Renal cortical epithelial cell (primary cell): ENCODE data around the gene PERM1. TPM values are rescaled to one million over a fixed set of nuclear protein-coding genes. Genes with fewer than 3 reads are reported as not detected.
A peak's percentile ranks its signal among the peaks of the same experiment; 100 is the strongest.
"Not testable (repeated sequence)": the region's sequence is repeated elsewhere in the genome, so short reads cannot be mapped to it uniquely, and the experiment has no call there.

Experiments
- DNase-seq: peaks from one replicate; pipeline ENCODE4 v3.0.0-alpha.2; 2011; ENCODE audit warnings: low read depth
- total RNA-seq: library from RNA; depleted of rRNA; stranded (reverse); fragments of >200 nt; gene quantifications from 2 replicates; pipeline ENCODE4 v1.2.3, GENCODE V29; 2014

PERM1 gene, protein sequence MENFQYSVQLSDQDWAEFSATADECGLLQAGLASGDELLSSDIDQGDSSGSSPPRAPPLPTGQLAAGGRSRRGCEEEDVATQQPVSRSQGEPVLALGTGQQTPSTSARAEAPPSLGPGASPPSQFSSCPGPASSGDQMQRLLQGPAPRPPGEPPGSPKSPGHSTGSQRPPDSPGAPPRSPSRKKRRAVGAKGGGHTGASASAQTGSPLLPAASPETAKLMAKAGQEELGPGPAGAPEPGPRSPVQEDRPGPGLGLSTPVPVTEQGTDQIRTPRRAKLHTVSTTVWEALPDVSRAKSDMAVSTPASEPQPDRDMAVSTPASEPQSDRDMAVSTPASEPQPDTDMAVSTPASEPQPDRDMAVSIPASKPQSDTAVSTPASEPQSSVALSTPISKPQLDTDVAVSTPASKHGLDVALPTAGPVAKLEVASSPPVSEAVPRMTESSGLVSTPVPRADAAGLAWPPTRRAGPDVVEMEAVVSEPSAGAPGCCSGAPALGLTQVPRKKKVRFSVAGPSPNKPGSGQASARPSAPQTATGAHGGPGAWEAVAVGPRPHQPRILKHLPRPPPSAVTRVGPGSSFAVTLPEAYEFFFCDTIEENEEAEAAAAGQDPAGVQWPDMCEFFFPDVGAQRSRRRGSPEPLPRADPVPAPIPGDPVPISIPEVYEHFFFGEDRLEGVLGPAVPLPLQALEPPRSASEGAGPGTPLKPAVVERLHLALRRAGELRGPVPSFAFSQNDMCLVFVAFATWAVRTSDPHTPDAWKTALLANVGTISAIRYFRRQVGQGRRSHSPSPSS
- total RNA-seq: 0.10 TPM in 1 of 2 replicates, not detected in the other

DNA sequence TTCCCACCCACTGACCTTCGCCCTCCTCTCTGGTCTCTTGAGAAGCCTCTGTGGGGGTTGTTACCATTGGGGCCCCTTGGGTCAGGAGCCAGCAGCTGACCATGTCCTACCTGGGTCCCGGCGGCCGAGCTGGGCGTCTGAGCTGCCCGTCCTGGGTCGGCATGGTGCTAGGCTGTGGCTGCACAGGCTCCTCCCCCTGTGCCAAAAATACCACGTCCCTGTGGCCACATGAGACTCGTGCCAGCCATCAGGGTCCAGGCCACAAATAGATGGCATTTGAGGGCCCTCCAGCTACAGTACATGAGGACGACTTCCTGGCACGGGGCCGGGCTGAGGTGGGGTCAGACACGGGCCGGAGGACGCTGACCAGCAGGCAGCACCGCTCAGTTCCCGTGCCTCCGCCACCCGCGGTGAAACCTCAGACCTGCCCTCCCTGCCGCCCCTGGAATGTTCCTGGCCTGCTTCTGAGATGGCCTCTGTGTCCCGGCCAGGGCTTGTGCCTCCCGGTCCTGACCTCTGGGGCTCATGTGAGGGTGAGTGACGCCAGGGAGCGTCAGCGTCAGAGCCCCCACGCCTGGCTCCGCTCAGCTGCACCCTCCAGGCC, at the start of gene PERM1:
TSS of gene PERM1 (minus strand) at position 139 of the 604 bp plus-strand sequence. CDS start 1,064 bp downstream, outside the sequence.
- DNase-seq: no peak

- DNase-seq: not testable (repeated sequence)
Observed at GRCh38 chr1:1030867-1031658, 49.2 kb upstream of the PERM1 start.

GRCh38 chr1:1027791-1028190, 45.9 kb upstream of the PERM1 start:
- no peak for DNase-seq

- DNase-seq: no peak
Observed at GRCh38 chr1:1026599-1027413, 44.9 kb upstream of the PERM1 start.

GRCh38 chr1:1025730-1026129, 43.8 kb upstream of the PERM1 start:
- DNase-seq: no peak

DNA sequence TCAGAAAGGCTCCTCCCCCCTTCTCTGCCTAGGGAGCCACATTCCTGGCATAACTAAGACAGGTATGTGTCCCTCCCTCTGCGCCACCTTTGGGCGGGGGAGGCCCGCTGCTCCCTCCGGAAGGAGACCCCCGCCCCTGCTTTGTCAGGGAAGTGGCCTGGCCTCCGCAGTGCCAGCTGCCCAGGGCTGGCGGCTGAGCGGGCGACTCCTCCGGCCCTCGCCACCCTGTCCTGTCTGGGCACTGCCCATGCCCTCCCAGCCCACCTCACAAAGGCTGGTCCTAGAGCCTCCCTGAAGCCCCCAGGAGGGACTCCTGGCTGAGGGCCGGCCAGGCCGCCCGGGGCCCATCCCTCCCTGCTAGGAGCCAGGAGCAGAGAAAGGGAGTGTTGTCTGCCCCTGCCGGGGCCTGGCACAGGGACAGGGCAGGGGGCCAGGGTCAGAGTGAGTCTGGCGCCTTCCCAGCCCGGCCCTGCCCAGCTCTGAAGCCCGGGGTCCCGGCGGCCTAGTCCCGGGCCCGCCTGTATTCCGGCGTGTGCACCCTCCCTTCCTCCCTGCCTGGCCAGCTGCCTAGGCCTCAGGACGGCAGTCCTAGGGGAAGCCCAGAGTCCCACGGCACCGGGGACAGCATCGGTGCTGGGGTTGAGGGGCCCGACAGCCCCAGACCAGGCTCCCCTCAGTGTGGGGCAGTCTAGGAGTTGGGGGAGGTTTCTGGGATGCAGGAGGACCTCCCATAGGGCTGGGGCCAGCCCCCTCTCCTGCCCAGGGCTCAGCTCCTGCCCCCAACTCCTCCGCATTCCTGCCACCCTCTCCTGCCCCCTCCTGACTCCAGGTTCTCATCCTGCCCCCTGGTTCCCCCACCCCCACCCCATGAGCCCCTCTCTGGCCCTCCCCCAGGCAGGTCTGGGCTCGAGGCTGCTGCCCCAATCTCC, 43.1 kb upstream of the PERM1 start:
- peak; percentile 82 for DNase-seq

GRCh38 chr1:1024149-1024770, 42.4 kb upstream of the PERM1 start:
- no peak for DNase-seq

- no peak for DNase-seq
Observed at GRCh38 chr1:1023700-1024099, 41.8 kb upstream of the PERM1 start.

DNA sequence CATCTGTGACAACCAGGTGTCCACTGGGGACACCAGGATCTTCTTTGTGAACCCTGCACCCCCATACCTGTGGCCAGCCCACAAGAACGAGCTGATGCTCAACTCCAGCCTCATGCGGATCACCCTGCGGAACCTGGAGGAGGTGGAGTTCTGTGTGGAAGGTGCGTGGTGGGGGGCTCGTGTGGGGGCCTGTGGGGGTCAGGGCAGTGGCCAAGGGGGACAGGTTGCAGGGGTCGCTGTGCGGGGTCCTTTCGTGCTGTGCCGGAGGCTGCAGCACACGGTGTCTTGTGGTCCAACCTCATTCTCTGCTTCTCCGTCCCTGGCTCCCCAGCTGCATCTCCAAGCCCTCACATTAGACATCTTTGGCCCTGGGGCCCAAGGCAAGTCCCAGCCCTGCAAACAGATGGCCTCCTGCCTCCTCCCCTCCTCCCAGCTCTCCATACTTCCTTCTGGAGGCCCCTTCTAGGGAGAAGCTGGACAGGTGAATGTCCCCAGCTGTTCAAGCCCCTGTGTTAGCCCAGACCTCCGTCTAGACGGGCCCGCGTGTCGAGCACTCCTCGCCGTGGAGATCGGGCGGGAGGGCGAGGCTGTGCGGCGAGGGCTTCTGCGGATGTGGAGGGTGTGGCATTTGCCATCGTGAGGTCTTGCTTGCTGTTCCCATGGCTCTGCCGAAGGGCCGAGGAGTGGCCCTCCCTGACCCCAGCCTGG, 40.6 kb upstream of the PERM1 start:
- DNase-seq: no peak

DNA sequence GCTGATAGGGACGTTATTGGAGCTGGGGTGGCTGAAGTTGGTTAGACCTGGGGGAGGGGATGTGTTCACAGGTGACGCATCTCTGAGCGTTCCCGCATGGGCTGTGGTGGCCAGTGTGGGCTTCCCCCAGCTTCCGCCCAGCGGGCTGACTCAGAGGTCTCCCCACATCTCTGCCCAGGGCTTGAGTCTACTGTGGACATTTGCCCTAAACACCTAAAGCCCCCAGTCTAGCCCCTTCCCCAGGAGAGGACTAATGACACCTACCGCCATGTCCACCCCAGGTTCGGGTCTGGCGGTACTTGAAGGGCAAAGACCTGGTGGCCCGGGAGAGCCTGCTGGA, 40.0 kb upstream of the PERM1 start:
- peak; percentile 51 for DNase-seq

DNA sequence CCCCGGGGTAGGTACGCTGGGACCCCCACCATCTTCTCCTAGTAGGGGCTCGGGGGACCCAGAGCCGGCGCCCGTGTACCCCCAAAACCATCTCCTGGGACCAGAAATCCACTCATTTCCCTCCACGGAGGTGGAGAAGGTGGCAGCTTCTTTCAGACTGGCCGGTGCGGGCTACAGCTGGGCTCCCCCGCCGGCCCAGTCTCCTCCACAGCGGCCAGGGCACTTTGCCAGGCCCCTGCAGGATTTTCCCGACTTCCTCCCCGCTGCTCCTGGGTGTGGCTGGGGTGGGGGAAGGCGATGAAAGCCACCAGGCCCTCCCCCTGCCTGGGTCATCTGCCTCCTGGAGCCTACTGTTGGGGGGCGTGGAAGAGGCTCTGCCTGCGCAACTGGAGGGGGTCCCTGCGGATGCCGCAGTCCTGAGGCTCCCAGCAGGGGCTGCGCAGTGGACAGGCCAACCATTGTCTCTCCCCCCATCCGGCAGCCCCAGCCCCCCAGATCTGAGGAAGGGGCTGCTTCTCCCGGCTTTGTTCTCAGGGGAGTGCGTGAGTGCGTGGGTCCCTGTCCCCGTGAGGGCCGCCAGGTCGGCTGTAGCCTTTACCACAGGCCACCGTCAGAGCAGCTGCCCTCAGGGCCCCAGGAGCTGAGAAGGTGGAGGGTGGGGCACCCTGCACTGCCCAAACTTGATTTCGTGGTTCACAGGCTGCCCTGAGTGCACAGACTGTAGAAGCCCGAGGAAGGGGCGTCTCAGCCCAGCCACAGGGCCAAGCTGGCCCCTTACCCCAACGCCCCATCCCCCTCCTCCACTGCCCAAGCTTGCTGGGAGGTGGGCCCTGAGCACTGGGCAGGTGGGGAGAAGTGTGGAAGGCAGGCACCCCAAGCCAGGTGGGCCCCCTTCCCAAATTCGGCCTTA, 39.4 kb upstream of the PERM1 start:
- DNase-seq: peak; percentile 39

DNA sequence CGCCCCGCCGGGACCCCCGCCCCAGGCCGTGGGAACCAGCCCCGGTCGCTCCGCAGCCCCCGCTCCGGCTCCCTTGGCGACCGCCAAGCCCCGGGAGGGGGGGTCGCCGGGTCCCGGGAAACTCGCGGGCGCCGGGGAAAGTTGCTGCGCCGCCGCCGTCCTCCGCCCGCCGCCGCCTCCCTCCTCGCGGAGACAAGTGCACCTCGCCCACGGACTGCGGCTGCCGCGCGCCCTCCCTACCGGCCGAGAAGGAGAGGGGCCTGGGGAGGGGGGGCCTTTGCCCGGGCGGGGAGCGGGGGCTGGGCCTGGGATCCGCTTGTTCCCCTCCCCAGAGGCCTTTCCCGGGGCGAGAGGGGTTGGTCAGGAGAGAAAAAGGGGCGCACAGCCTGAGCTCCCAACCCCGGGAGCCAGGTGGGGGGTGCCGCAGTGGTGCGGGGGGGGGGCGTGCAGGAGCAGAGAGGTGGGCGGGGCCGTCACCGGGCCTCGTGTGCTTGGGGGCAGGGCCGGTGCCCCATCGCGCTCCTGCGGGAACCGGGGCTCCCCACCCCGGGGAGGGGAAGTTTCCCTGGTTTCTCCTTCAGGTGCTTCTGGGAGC, 38.6 kb upstream of the PERM1 start:
- no peak for DNase-seq

DNA sequence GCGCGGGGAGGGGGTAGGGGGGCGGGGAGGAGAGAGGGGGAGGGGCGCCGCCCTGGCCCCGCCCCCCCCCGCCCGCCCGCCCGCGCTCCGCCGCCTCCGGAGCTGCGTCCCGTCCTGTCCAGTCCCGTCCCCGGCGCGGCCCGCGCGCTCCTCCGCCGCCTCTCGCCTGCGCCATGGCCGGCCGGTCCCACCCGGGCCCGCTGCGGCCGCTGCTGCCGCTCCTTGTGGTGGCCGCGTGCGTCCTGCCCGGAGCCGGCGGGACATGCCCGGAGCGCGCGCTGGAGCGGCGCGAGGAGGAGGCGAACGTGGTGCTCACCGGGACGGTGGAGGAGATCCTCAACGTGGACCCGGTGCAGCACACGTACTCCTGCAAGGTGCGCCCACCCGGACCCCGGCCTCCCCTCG, 38.1 kb upstream of the PERM1 start, which contains the start of gene AGRN:
TSS of gene AGRN (plus strand) at position 121 of the 405 bp plus-strand sequence. CDS start at position 174, 53 bp downstream.
- DNase-seq: no peak

DNA sequence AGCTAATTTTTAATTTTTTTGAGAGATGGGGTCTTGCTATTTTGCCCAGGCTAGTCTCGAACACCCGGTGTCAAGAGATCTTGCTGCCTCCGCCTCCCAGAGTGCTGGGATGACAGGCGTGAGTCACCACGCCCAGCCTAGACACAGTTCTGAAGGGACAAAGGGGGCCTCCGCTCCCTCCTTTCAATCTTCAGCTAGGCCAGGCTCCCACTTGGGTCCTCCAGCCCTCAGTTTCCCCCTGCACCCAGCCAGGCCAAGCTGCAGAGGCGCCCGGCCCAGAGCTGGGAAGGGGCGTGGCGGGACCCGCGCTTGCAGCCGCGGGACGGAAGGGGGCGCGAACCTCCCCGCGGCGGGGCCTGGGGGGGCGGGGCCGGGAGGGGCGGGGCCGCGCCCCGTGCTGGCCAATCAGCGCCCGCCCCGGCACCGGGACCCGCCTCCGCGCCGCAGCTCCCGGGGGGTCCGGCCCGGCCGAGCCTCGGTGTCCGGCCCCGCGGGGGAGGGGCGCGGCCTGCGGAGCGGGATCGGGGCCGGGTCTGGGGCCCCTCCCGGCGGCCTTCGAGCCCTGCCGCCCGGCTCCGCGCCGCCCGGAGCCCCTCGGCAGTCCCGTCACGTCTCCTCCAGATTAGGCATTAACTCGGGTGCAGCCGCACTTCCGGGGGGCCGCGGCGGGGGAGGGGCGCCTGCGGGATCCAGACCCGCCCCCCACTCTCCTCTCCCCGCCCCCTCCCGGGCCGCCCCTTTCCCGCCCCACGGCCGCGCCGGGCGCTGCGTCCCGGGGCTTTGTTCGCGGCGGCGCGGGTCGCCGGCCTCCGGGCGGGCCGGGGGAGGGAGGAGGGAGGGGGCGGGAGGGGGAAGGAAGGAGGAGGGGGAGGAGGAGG, 37.5 kb upstream of the PERM1 start:
- DNase-seq: peak; percentile 64

DNA sequence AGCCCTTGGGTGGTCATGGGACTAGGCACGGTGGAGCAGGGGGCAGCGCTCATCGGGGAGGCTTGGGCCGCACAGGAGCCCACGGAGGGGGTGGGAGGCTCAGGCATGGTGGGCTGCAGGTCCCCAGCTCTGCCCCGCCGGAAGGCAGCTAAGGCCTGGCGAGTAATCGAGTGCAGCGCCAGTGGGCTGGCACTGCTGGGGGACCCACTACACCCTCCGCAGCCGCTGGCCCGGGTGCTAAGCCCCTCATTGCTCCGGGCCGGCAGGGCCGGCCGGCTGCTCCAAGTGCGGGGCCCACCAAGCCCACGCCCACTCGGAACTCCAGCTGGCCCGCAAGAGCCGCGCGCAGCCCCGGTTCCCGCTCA, 36.4 kb upstream of the PERM1 start:
- not testable (repeated sequence) for DNase-seq
